A673 (cell line): Measurements from ENCODE around the gene QSOX2. TPM values are rescaled to one million over a fixed set of nuclear protein-coding genes. Genes with fewer than 3 reads are reported as not detected.
A peak's percentile ranks its signal among the peaks of the same experiment; 100 is the strongest.

Experiments used
- BruUV-seq: library from RNA; stranded (reverse); fragments of 400-500 nt; replicated peaks from 2 replicates; lab custom pipeline; 2021; lab: Mats Ljungman, UMichigan
- CTCF ChIA-PET: fragments of 300-600 bp; sonication (Branson Sonifier 250); formaldehyde crosslinking; loops from one replicate; lab custom pipeline; 2022; ENCODE audit warnings: antibody characterized with exemption; lab: Charles Lee
- POLR2A ChIA-PET: fragments of 300-600 bp; sonication (Branson Sonifier 250); formaldehyde crosslinking; loops from one replicate; lab custom pipeline; 2022; ENCODE audit warnings: antibody characterized with exemption; ENCODE audit not compliant: low non-redundant PET; lab: Charles Lee
- DNase-seq: peaks from one replicate; pipeline ENCODE4 v3.0.0-alpha.2; 2015; ENCODE audit warnings: low spot score
- H3K27ac ChIP-seq: fragments of 200-600 bp; sonication (generic); 2 replicates; pipeline ENCODE4 v1.5.1; 2016; ENCODE audit warnings: mixed run types, low read depth, mild to moderate bottlenecking, mixed read lengths, antibody characterized with exemption, low read length; ENCODE audit not compliant: poor library complexity, severe bottlenecking
- H3K27me3 ChIP-seq: fragments of 200-600 bp; sonication (generic); replicated peaks from 2 replicates; pipeline ENCODE4 v1.6.1; 2017; ENCODE audit warnings: mixed run types, low read depth, mild to moderate bottlenecking, mixed read lengths, antibody characterized with exemption, low read length; ENCODE audit not compliant: insufficient read depth, poor library complexity
- H3K36me3 ChIP-seq: fragments of 200-600 bp; sonication (generic); 2 replicates; pipeline ENCODE4 v1.6.1; 2016; ENCODE audit warnings: mixed run types, mild to moderate bottlenecking, mixed read lengths, antibody characterized with exemption, low read length; ENCODE audit not compliant: insufficient read depth, poor library complexity, severe bottlenecking
- H3K4me1 ChIP-seq: fragments of 200-600 bp; sonication (generic); 2 replicates; pipeline ENCODE4 v1.6.1; 2017; ENCODE audit warnings: mixed run types, mild to moderate bottlenecking, mixed read lengths, antibody characterized with exemption, low read length; ENCODE audit not compliant: insufficient read depth, poor library complexity, severe bottlenecking
- H3K4me3 ChIP-seq: fragments of 200-600 bp; sonication (generic); 2 replicates; pipeline ENCODE4 v1.5.1; 2016; ENCODE audit warnings: low read depth, mixed run types, mild to moderate bottlenecking, mixed read lengths, low read length; ENCODE audit not compliant: poor library complexity, severe bottlenecking
- H3K9me3 ChIP-seq: fragments of 200-600 bp; sonication (generic); 2 replicates; pipeline ENCODE4 v1.6.1; 2016; ENCODE audit warnings: mixed run types, low read depth, mild to moderate bottlenecking, mixed read lengths, antibody characterized with exemption, low read length; ENCODE audit not compliant: poor library complexity, severe bottlenecking
- CTCF ChIP-seq: fragments of 300-800, 200-600 bp; sonication (generic); conservative IDR thresholded peaks from 2 replicates; pipeline ENCODE4 v1.5.1; 2017; ENCODE audit warnings: low read depth, mild to moderate bottlenecking, antibody characterized with exemption, low read length, moderate library complexity, mixed read lengths
- EZH2 ChIP-seq: fragments of 200-600 bp; sonication (generic); IDR thresholded peaks from 2 replicates; pipeline ENCODE4 v1.6.1; 2017; ENCODE audit warnings: borderline replicate concordance, low read depth, mild to moderate bottlenecking, mixed read lengths, antibody characterized with exemption, low read length; ENCODE audit not compliant: poor library complexity, severe bottlenecking
- intact Hi-C: fragments of 100-400 bp; cut with micrococcal nuclease; formaldehyde crosslinking; loops from one replicate; pipeline ENCODE4 v1.10.0; 2022; ENCODE audit not compliant: unreplicated experiment
- total RNA-seq: library from RNA; stranded (reverse); gene quantifications from 2 replicates; pipeline ENCODE4 v1.2.3, GENCODE V29; 2021

The QSOX2 gene
- total RNA-seq, 1 experiment from 2014 or later: 43.7 TPM

DNA sequence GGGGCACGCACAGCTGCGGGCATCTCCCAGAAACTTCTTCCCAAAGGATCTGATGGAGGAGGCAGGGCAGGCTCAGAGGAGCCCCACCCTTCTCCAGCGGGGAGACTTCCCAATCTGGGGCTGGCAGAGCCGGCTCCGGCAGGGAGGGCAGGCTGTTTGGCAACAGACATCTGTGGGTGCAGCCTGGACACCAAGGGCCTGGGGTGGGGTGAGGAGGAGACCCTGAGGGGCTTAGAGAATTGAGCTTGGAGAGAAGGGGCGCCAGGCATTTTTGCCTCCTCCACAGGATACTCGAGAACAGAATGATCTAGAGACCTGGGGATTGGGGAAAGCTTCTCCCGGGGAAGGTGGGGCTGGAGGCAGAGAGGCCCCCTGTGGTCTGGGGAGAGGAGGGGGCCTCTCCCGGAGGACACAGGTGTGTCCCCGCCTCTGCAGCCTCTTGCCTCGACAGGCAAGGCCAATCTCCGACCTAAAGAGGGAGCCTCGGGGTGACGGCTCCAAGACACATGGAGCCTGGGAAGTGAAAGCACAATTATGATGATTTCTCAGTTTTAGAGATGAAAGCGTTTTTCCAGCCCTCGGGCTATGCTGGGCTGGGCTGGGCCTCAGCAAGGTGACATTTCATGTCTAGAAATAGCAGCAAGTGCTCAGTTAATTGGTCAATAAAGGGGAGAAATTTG, 49.1 kb downstream of the QSOX2 start:
- Histone ChIP-seq H3K27me3 (peaks cover 98% of the 10 kb centered on the region), H3K36me3 (no peaks in the 10 kb centered on the region), H3K4me1 (peaks cover 20% of the 10 kb centered on the region), H3K9me3 (no peaks in the 10 kb centered on the region), H3K4me3 (no peak overlapping the region), H3K27ac (no peak overlapping the region)
- POLR2A ChIA-PET: interaction anchor here (0.6 kb wide), 1 partner anchor 143 kb away, joined by 4 read pairs; no protein-coding TSS in a partner anchor
- CTCF ChIA-PET: no interaction called here
- TF ChIP-seq CTCF: no peak
- TF ChIP-seq EZH2: peak; percentile 91
- BruUV-seq: no TSS peak
- intact Hi-C loops: no loop called here
- no peak for DNase-seq

- no peak for TF ChIP-seq CTCF
- TF ChIP-seq EZH2: no peak
- Histone ChIP-seq H3K27ac (no peak overlapping the region), H3K27me3 (peaks cover 78% of the 10 kb centered on the region), H3K9me3 (no peaks in the 10 kb centered on the region), H3K4me1 (peaks cover 31% of the 10 kb centered on the region), H3K36me3 (no peaks in the 10 kb centered on the region), H3K4me3 (no peak overlapping the region)
- intact Hi-C loops: no loop called here
- peak; percentile 64 for DNase-seq
- BruUV-seq: no TSS peak
- ChIA-PET POLR2A (no interaction called here), CTCF (no interaction called here)
Observed at GRCh38 chr9:136194540-136194939, 51.1 kb downstream of the QSOX2 start.

GRCh38 chr9:136193891-136194279, 51.7 kb downstream of the QSOX2 start:
- intact Hi-C loops: no loop called here
- Histone ChIP-seq H3K4me1 (peaks cover 36% of the 10 kb centered on the region), H3K36me3 (no peaks in the 10 kb centered on the region), H3K27ac (no peak overlapping the region), H3K4me3 (no peak overlapping the region), H3K27me3 (peaks cover 71% of the 10 kb centered on the region), H3K9me3 (no peaks in the 10 kb centered on the region)
- TF ChIP-seq EZH2: no peak
- no peak for TF ChIP-seq CTCF
- POLR2A ChIA-PET: no interaction called here
- CTCF ChIA-PET: no interaction called here
- no peak for DNase-seq
- no TSS peak for BruUV-seq
